GM19463 (cell line): ENCODE results near the gene IMP3.
"Not testable (repeated sequence)": the region's sequence is repeated elsewhere in the genome, so short reads cannot be mapped to it uniquely, and the experiment has no call there.

Experiments used
- ATAC-seq: cut with Tn5 transposase; IDR thresholded peaks from one replicate; pipeline ENCODE4 v1.9.1; 2021; ENCODE audit warnings: mild to moderate bottlenecking, moderate library complexity; ENCODE audit not compliant: unreplicated experiment

IMP3 gene

GRCh38 chr15:75639709-75640482, at the start of gene IMP3:
Gene IMP3 (minus strand): TSS chr15:75640224. CDS start chr15:75640168, 56 bp downstream.
- ATAC-seq: peak; percentile 93

- not testable (repeated sequence) for ATAC-seq
Observed at GRCh38 chr15:75689429-75689828, 49.4 kb upstream of the IMP3 start.

- ATAC-seq: no peak
Observed at GRCh38 chr15:75688831-75689230, 48.8 kb upstream of the IMP3 start.

GRCh38 chr15:75688278-75688557, 48.2 kb upstream of the IMP3 start:
- no peak for ATAC-seq

GRCh38 chr15:75687486-75688277, 47.7 kb upstream of the IMP3 start:
- no peak for ATAC-seq

GRCh38 chr15:75686212-75686642, 46.2 kb upstream of the IMP3 start:
- ATAC-seq: not testable (repeated sequence)

GRCh38 chr15:75685195-75685594, 45.2 kb upstream of the IMP3 start:
- no peak for ATAC-seq

- no peak for ATAC-seq
Observed at GRCh38 chr15:75684648-75685047, 44.6 kb upstream of the IMP3 start.

GRCh38 chr15:75683646-75684312, 43.8 kb upstream of the IMP3 start:
- peak; percentile 56 for ATAC-seq

- no peak for ATAC-seq
Observed at GRCh38 chr15:75682181-75683135, 42.4 kb upstream of the IMP3 start.

- no peak for ATAC-seq
Observed at GRCh38 chr15:75680007-75680789, 40.2 kb upstream of the IMP3 start.

- ATAC-seq: not testable (repeated sequence)
Observed at GRCh38 chr15:75678324-75678690, 38.3 kb upstream of the IMP3 start.

- ATAC-seq: no peak
Observed at GRCh38 chr15:75677465-75678323, 37.7 kb upstream of the IMP3 start.

- ATAC-seq: no peak
Observed at GRCh38 chr15:75676688-75677464, 36.9 kb upstream of the IMP3 start.

- ATAC-seq: no peak
Observed at GRCh38 chr15:75675579-75676404, 35.8 kb upstream of the IMP3 start.

GRCh38 chr15:75674366-75674765, 34.3 kb upstream of the IMP3 start:
- no peak for ATAC-seq
